BLaER1 (cell line): ENCODE data around the gene BNIP3.
"Not testable (repeated sequence)": the region's sequence is repeated elsewhere in the genome, so short reads cannot be mapped to it uniquely, and the experiment has no call there.

Experiments
- H3K27ac ChIP-seq: shearing (Covaris generic); formaldehyde crosslinking; 2 replicates; pipeline ENCODE4 v1.8.1; 2022
- H3K27me3 ChIP-seq: shearing (Covaris generic); formaldehyde crosslinking; 2 replicates; pipeline ENCODE4 v1.8.1; 2022
- H3K36me3 ChIP-seq: shearing (Covaris generic); formaldehyde crosslinking; 2 replicates; pipeline ENCODE4 v1.8.1; 2022
- H3K4me1 ChIP-seq: shearing (Covaris generic); formaldehyde crosslinking; 2 replicates; pipeline ENCODE4 v1.8.1; 2022
- H3K4me2 ChIP-seq: shearing (Covaris generic); formaldehyde crosslinking; 2 replicates; pipeline ENCODE4 v1.8.1; 2022
- H3K4me3 ChIP-seq: shearing (Covaris generic); formaldehyde crosslinking; 2 replicates; pipeline ENCODE4 v1.8.1; 2022
- H3K9ac ChIP-seq: shearing (Covaris generic); formaldehyde crosslinking; 2 replicates; pipeline ENCODE4 v1.8.1; 2022
- H3K9me3 ChIP-seq: shearing (Covaris generic); formaldehyde crosslinking; 2 replicates; pipeline ENCODE4 v1.8.1; 2022
- H4K20me1 ChIP-seq: shearing (Covaris generic); formaldehyde crosslinking; 2 replicates; pipeline ENCODE4 v1.8.1; 2022
- Cebpa-rat ChIP-seq: shearing (Covaris generic); IDR thresholded peaks from 2 replicates; pipeline ENCODE4 v1.8.1; 2022

Gene BNIP3

DNA sequence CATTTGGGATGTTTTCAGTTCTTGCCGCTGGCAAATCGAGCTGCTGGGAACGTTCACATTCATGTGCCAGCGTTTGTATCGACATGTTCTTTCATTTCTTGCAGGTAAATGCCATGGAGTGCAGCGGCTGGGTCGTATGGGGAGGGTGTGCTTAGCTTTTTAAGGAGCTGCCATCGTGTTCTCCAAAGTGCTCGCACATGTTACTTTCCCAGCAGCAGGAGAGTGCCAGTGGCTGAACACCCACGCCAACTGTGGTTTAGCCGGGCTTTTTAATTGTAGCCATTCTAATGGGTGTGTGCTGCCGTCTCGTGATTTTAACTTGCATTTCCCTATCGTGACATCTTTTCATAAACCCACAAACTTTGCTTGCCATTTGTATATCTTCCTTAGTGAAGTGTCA lies 11.6 kb upstream of the BNIP3 start:
- Histone ChIP-seq H3K27me3 (no peaks in the 10 kb centered on the region), H3K9ac (no peak overlapping the region), H3K9me3 (no peaks in the 10 kb centered on the region), H3K4me2 (peak overlapping the region; percentile 52; the same call in 1 of the 2 replicates), H3K36me3 (no peaks in the 10 kb centered on the region), H4K20me1 (no peaks in the 10 kb centered on the region), H3K27ac (no peak overlapping the region), H3K4me3 (no peak overlapping the region), H3K4me1 (peaks cover 33% of the 10 kb centered on the region)
- no peak for TF ChIP-seq Cebpa-rat

DNA sequence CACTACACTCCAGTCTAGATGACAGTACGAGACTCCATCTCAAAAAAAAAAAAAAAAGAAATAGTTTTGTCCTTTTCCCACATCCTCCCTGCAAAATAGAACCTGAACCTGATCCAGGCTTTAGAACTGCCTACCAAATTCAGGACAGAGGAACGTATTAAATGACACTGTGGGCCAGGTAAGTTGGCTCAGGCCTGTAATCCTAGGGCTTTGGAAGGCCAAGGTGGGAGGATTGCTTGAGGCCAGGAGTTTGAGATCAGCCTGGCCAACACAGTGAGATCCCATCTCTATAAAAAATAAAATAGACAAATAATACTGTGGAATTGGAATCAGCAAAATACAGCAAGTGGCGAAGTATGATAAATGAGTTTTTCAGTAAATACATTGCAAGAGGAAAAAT lies 10.0 kb upstream of the BNIP3 start:
- peaks cover 6% of the 10 kb centered on the region for H3K9me3 ChIP-seq
- H3K4me3 ChIP-seq, result no peak overlapping the region
- no peaks in the 10 kb centered on the region for H3K27me3 ChIP-seq
- H3K4me1 ChIP-seq, result peaks cover 18% of the 10 kb centered on the region
- H3K27ac ChIP-seq, result no peak overlapping the region
- H3K36me3 ChIP-seq, result 0 out of 2 replicates have a peak, but pooled peaks cover 6% of the 10 kb centered on the region
- TF ChIP-seq Cebpa-rat, result no peak
- no peaks in the 10 kb centered on the region for H4K20me1 ChIP-seq
- no peak overlapping the region for H3K4me2 ChIP-seq
- no peak overlapping the region for H3K9ac ChIP-seq

DNA sequence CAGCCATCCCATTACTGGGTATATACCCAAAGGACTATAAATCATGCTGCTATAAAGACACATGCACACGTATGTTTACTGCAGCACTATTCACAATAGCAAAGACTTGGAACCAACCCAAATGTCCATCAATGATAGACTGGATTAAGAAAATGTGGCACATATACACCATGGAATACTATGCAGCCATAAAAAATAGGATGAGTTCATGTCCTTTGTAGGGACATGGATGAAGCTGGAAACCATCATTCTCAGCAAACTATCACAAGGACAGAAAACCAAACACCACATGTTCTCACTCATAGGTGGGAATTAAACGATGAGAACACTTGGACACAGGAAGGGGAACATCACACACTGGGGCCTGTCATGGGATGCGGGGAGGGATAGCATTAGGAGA lies 6.1 kb upstream of the BNIP3 start:
- not testable (repeated sequence) for H3K9ac ChIP-seq, H4K20me1 ChIP-seq, H3K27ac ChIP-seq, H3K27me3 ChIP-seq, H3K4me3 ChIP-seq, H3K4me2 ChIP-seq
- Histone ChIP-seq H3K36me3 (peaks cover 15% of the 10 kb centered on the region; the same call in 1 of the 2 replicates), H3K9me3 (peaks cover 28% of the 10 kb centered on the region), H3K4me1 (peaks cover 22% of the 10 kb centered on the region)

DNA sequence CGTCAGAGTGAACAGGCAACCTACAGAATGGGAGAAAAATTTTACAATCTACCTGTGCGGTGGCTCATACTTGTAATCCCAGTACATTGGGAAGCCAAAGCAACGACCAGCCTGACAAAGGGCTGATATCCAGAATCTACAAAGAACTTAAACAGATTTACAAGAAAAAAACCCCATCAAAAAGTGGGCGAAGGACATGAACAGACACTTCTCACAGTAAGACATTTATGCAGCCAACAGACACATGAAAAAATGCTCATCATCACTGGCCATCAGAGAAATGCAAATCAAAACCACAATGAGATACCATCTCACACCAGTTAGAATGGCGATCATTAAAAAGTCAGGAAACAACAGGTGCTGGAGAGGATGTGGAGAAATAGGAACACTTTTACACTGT lies 5.6 kb upstream of the BNIP3 start:
- peaks cover 15% of the 10 kb centered on the region; the same call in 1 of the 2 replicates for H3K36me3 ChIP-seq

DNA sequence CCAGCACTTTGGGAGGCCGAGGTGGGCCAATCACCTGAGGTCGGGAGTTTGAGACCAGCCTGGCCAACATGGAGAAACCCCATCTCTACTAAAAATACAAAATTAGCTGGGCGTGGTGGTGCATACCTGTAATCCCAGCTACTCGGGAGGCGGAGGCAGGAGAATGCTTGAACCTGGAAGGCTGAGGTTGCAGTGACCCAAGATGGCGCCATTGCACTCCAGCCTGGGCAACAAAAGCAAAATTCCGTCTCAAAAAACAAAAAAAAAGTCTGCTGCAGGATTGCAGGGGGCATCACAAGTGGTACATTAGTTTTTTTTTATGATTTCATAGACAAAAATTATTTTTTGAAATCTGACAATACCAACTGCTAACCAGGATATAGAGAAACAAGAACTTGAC lies 5.1 kb upstream of the BNIP3 start:
- H4K20me1 ChIP-seq, H3K27me3 ChIP-seq, H3K4me3 ChIP-seq, H3K4me2 ChIP-seq, H3K9ac ChIP-seq, H3K27ac ChIP-seq: not testable (repeated sequence)
- Histone ChIP-seq H3K9me3 (peaks cover 28% of the 10 kb centered on the region), H3K4me1 (peaks cover 17% of the 10 kb centered on the region), H3K36me3 (peaks cover 15% of the 10 kb centered on the region; the same call in 1 of the 2 replicates)

More for the DNA sequence above, 5.6 kb upstream of the BNIP3 start:
- not testable (repeated sequence) for H3K27me3 ChIP-seq, H3K4me3 ChIP-seq, H3K27ac ChIP-seq, H3K4me2 ChIP-seq, H4K20me1 ChIP-seq, H3K9ac ChIP-seq
- Histone ChIP-seq H3K4me1 (peaks cover 21% of the 10 kb centered on the region), H3K9me3 (peaks cover 28% of the 10 kb centered on the region)

DNA sequence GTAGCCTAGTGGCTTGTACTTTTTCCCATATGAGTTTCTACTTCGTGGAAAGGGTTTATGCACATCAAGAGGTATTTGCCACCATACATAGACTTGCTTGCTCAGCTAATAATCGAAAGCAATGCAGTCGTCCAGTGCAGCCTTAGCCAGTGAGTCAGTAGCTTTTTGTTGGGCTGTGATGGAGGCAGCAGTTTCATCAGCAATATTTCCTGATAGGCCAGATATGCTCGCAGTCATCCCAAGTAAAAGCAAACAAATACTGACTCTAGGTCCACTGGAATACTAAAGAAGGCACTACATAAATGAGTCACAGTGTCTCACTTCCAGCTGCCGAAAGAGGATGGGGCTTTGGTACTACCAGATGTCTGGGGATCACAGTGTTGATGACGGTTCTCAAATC lies 2.1 kb upstream of the BNIP3 start:
- Histone ChIP-seq H3K9me3 (peaks cover 28% of the 10 kb centered on the region), H3K27ac (no peak overlapping the region), H3K9ac (no peak overlapping the region), H3K27me3 (no peaks in the 10 kb centered on the region), H3K4me2 (peak overlapping the region; percentile 91; the same call in 1 of the 2 replicates), H4K20me1 (peaks cover 28% of the 10 kb centered on the region), H3K4me3 (no peak overlapping the region), H3K36me3 (peaks cover 22% of the 10 kb centered on the region), H3K4me1 (peaks cover 38% of the 10 kb centered on the region)
- no peak for TF ChIP-seq Cebpa-rat

DNA sequence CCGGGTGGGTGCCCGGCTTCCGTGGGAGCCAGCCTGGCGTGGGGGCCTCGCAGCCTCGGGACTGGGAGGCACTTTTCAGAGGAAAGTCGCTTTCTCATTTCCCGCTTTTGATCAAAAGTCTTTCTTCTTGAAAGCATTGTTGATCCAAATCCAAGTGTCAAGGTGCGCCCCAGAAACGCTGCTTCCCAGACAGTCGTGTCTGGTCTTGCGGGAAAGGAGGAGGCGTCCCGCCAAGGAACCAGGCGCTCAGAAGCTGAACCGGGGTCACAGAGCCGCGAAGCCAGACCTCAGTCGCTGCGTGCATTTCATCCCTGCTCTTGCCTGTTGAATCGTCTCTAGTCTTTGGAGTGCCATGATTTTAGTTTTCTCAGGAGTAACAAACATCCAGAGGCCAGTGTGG lies 1.1 kb upstream of the BNIP3 start:
- peak overlapping the region; percentile 90 for H3K9ac ChIP-seq
- no peak for TF ChIP-seq Cebpa-rat
- H4K20me1 ChIP-seq, result peaks cover 37% of the 10 kb centered on the region
- peaks cover 28% of the 10 kb centered on the region for H3K9me3 ChIP-seq
- H3K4me1 ChIP-seq, result peaks cover 48% of the 10 kb centered on the region
- H3K27ac ChIP-seq, result peak overlapping the region; percentile 80
- H3K4me2 ChIP-seq, result peak overlapping the region; percentile 91
- H3K27me3 ChIP-seq, result no peaks in the 10 kb centered on the region
- peak overlapping the region; percentile 85 for H3K4me3 ChIP-seq
- H3K36me3 ChIP-seq, result peaks cover 29% of the 10 kb centered on the region

DNA sequence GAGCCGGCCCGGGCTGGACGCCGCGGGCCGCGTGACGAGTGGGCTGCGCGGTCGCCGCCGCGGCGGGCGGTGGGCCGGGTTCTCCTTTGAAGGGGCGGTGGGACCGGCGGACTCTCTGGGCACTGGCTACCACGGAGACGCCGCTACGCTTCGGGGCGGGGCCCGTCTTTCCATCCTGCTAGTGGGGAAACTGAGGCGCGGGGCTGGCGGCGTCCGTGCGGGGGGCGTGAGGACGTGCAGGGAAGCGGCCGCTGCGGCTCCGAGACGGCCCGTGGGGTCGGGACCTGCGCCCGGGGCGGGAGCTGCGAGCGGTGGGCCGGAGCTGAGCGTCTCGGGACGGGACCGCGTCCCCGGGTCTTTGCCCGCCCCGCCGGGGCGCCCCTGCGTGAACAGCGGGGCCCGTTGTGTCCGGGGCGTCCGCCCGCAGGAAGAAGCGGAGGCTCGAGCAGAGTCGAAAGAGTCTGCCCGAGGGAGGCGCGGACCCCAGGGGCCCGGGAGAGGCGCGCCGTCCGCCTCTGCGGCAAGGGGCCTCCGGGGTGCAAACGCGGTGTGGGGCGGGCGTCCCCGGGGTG lies 548 bp upstream of the BNIP3 start:
- Histone ChIP-seq H3K4me1 (peaks cover 53% of the 10 kb centered on the region), H3K9ac (peak overlapping the region; percentile 90), H3K4me3 (peak overlapping the region; percentile 85), H3K4me2 (peak overlapping the region; percentile 91), H4K20me1 (peaks cover 43% of the 10 kb centered on the region), H3K27me3 (no peaks in the 10 kb centered on the region), H3K27ac (peak overlapping the region; percentile 80), H3K36me3 (peaks cover 34% of the 10 kb centered on the region), H3K9me3 (peaks cover 27% of the 10 kb centered on the region)
- no peak for TF ChIP-seq Cebpa-rat

DNA sequence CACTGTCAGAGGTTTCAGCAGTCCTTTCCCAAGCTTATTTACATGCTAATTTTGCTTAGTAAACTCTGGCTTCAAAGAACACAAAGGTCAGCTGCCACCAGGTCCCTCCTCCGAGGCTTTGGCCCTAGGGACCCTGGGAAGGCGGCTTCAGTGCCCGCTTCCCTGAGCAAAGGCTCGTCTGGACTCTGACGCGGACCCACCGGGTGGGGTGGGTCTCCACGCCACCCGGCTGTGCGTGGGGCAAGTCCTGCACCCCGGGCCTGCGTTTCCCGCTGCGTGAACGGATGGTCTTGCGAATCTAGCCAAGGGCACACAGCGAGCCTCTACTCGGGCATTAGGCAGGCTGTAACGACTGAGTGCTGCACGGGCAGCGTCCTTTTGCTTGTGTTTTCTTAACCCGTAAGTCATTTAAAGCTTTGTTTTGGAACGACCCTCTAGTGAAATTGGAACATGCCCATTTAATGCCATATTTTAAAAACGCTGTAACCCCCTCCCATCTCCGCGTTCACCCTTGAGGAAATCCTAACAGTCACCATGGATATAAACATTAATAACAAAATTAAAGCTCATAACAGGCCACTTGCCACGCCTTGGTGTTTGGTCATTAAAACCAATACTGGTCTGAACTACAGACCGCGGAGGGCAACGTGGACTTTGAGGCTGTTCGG lies 828 bp downstream of the BNIP3 start:
- Histone ChIP-seq H4K20me1 (peaks cover 56% of the 10 kb centered on the region), H3K4me2 (peak overlapping the region; percentile 93), H3K36me3 (peaks cover 25% of the 10 kb centered on the region), H3K27me3 (no peaks in the 10 kb centered on the region), H3K9ac (peak overlapping the region; percentile 90), H3K9me3 (peaks cover 13% of the 10 kb centered on the region), H3K4me3 (peak overlapping the region; percentile 85), H3K27ac (peak overlapping the region; percentile 86), H3K4me1 (peaks cover 67% of the 10 kb centered on the region)
- TF ChIP-seq Cebpa-rat, result no peak

DNA sequence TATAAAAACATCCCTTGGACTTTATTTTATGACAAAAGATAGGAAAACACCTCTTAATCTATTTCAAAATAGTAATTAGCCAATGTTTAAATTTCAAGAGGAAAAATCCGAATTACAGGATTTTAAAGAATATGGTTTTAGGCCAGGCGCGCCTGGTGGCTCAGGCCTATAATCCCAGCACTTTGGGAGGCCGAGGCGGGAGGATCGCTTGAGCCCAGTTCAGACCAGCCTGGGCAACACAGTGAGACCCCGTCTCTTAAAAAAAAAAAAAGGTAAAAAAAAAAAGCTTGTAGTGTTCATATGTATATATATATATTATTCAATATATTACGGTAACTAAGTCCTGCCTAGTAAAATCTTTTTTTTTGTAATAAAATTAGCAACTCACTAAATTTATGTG lies 1.4 kb downstream of the BNIP3 start:
- peaks cover 73% of the 10 kb centered on the region for H3K4me1 ChIP-seq
- peaks cover 62% of the 10 kb centered on the region for H4K20me1 ChIP-seq
- peak overlapping the region; percentile 85 for H3K4me3 ChIP-seq
- peak overlapping the region; percentile 93 for H3K4me2 ChIP-seq
- peak overlapping the region; percentile 86 for H3K27ac ChIP-seq
- no peak for TF ChIP-seq Cebpa-rat
- peaks cover 28% of the 10 kb centered on the region for H3K36me3 ChIP-seq
- peaks cover 8% of the 10 kb centered on the region for H3K9me3 ChIP-seq
- no peaks in the 10 kb centered on the region for H3K27me3 ChIP-seq
- H3K9ac ChIP-seq, result peak overlapping the region; percentile 90
